ENCODE results near the gene LRRC41. TPM values are rescaled to one million over a fixed set of nuclear protein-coding genes. Genes with fewer than 3 reads are reported as not detected.

Gene LRRC41
- total RNA-seq, 2 donors from 2014 or later: 49.3 to 55.8 TPM

- intact Hi-C loops (cut with DNase I): no loop called here
- Histone ChIP-seq H3K27me3 (no peaks in the 10 kb centered on the region), H3K9me3 (no peaks in the 10 kb centered on the region), H3K4me1 (no peaks in the 10 kb centered on the region), H3K36me3 (no peaks in the 10 kb centered on the region), H3K27ac (no peak overlapping the region), H3K9ac (ENCODE audit: low read depth in 2 of 2, low read length in 2 of 2) (no peak overlapping the region), H3K4me3 (no peak overlapping the region)
- TF ChIP-seq, protein P1, sequence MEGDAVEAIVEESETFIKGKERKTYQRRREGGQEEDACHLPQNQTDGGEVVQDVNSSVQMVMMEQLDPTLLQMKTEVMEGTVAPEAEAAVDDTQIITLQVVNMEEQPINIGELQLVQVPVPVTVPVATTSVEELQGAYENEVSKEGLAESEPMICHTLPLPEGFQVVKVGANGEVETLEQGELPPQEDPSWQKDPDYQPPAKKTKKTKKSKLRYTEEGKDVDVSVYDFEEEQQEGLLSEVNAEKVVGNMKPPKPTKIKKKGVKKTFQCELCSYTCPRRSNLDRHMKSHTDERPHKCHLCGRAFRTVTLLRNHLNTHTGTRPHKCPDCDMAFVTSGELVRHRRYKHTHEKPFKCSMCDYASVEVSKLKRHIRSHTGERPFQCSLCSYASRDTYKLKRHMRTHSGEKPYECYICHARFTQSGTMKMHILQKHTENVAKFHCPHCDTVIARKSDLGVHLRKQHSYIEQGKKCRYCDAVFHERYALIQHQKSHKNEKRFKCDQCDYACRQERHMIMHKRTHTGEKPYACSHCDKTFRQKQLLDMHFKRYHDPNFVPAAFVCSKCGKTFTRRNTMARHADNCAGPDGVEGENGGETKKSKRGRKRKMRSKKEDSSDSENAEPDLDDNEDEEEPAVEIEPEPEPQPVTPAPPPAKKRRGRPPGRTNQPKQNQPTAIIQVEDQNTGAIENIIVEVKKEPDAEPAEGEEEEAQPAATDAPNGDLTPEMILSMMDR (IDR thresholded peaks at IDR 0.05): no peak
- no peak for DNase-seq
Measured at GRCh38 chr1:46289134-46289494, 14.3 kb downstream of the LRRC41 start.

GRCh38 chr1:46288485-46289133, 14.8 kb downstream of the LRRC41 start:
- Histone ChIP-seq H3K9ac (ENCODE audit: low read depth in 2 of 2, low read length in 2 of 2) (no peak overlapping the region), H3K27me3 (no peaks in the 10 kb centered on the region), H3K27ac (no peak overlapping the region), H3K36me3 (no peaks in the 10 kb centered on the region), H3K9me3 (no peaks in the 10 kb centered on the region), H3K4me1 (no peaks in the 10 kb centered on the region), H3K4me3 (no peak overlapping the region)
- no peak for DNase-seq
- TF ChIP-seq, protein P1 (IDR thresholded peaks at IDR 0.05): no peak
- intact Hi-C loops (cut with DNase I): no loop called here

- TF ChIP-seq, protein P1 (IDR thresholded peaks at IDR 0.05): no peak
- Histone ChIP-seq H3K9ac (ENCODE audit: low read depth in 2 of 2, low read length in 2 of 2) (no peak overlapping the region), H3K27ac (no peak overlapping the region), H3K4me1 (no peaks in the 10 kb centered on the region), H3K36me3 (peaks cover 6% of the 10 kb centered on the region), H3K4me3 (no peak overlapping the region), H3K9me3 (no peaks in the 10 kb centered on the region), H3K27me3 (no peaks in the 10 kb centered on the region)
- intact Hi-C loops (cut with DNase I): no loop called here
- DNase-seq: no peak
Measured at GRCh38 chr1:46285730-46286477, 17.5 kb downstream of the LRRC41 start.

DNA sequence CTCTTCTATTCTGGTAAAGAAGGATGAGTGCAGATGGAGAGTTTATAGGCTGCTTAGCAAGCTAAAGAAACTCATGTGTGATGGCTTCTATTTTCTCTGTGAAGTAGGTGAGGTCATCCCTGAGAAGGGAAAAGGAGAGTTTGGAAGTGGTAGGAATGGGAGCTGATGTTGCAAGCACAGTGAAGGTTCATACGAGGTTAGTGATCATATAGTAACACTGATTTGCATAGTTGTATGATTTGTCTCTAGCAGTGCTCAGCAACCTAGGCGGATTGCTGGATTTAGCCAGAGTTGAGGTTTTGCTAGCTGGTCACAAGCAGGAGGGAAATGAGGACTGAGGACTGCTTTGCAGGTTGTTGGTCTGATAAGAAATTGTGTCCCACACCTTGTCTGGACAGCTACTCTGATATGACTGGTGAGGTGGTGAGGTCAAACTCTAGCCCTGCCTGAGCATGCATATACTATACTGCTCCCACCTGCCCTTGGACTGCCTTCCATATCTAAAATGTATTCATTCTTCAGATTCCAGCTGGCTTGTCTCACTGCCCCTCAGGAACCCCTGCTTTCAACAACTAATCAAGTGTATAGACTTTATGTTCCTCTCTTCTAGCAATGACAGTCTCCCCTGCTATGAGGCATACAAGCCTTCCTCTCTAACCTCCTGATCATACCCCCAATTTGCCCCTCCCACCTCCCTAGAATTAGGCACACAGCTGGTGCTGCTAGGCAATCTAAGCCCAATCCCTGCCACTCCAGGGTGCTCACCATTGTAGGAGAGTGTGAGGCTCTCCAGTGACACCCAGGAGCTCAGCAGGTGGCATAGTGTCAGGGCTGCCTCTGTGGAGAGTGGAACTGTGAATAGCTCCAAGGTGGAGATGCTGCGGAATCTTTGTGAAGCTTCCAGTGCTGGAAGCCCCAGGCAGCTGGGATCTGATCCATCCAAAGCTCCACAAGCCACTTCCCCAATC, 18.5 kb downstream of the LRRC41 start:
- Histone ChIP-seq H3K4me3 (no peak overlapping the region), H3K9me3 (no peaks in the 10 kb centered on the region), H3K27ac (no peak overlapping the region), H3K4me1 (no peaks in the 10 kb centered on the region), H3K36me3 (peaks cover 16% of the 10 kb centered on the region), H3K27me3 (no peaks in the 10 kb centered on the region), H3K9ac (ENCODE audit: low read depth in 2 of 2, low read length in 2 of 2) (no peak overlapping the region)
- TF ChIP-seq, protein P1 (IDR thresholded peaks at IDR 0.05): no peak
- intact Hi-C loops (cut with DNase I): no loop called here
- no peak for DNase-seq

GRCh38 chr1:46284058-46284457, 19.4 kb downstream of the LRRC41 start:
- H3K4me1 ChIP-seq: no peaks in the 10 kb centered on the region
- no peaks in the 10 kb centered on the region for H3K27me3 ChIP-seq
- DNase-seq: no peak
- intact Hi-C loops (cut with DNase I): no loop called here
- TF ChIP-seq, protein P1 (IDR thresholded peaks at IDR 0.05): no peak
- no peak overlapping the region for H3K4me3 ChIP-seq
- H3K9ac ChIP-seq (ENCODE audit: low read depth in 2 of 2, low read length in 2 of 2): no peak overlapping the region
- peaks cover 17% of the 10 kb centered on the region for H3K36me3 ChIP-seq
- H3K9me3 ChIP-seq: no peaks in the 10 kb centered on the region
- H3K27ac ChIP-seq: no peak overlapping the region

Measured in colonic mucosa (tissue), 4 donors.